BE2C (cell line): ENCODE measurements around the gene GPR162.

Source experiments
- DNase-seq: peaks from one replicate; pipeline ENCODE4 v3.0.0-alpha.2; 2020
- H3K27me3 ChIP-seq: fragments of 250-450 bp; sonication (Bioruptor Pico); 2 replicates; pipeline ENCODE4 v1.5.1; 2020; ENCODE audit warnings: mild to moderate bottlenecking
- H3K36me3 ChIP-seq: fragments of 250-450 bp; sonication (Bioruptor Pico); 2 replicates; pipeline ENCODE4 v1.5.1; 2020; ENCODE audit warnings: mild to moderate bottlenecking
- H3K4me1 ChIP-seq: fragments of 250-450 bp; sonication (Bioruptor Pico); 2 replicates; pipeline ENCODE4 v1.5.1; 2020
- H3K4me3 ChIP-seq: 2 replicates; pipeline ENCODE4 v1.5.1; 2011; ENCODE audit warnings: low read depth, low read length
- H3K9me3 ChIP-seq: fragments of 250-450 bp; sonication (Bioruptor Pico); 2 replicates; pipeline ENCODE4 v1.5.1; 2020
- TF ChIP-seq, protein P1 (sequence below): IDR thresholded peaks from 2 replicates; pipeline ENCODE4 v1.5.1; 2012; ENCODE audit warnings: mild to moderate bottlenecking, low read depth, low read length

GPR162 gene

DNA sequence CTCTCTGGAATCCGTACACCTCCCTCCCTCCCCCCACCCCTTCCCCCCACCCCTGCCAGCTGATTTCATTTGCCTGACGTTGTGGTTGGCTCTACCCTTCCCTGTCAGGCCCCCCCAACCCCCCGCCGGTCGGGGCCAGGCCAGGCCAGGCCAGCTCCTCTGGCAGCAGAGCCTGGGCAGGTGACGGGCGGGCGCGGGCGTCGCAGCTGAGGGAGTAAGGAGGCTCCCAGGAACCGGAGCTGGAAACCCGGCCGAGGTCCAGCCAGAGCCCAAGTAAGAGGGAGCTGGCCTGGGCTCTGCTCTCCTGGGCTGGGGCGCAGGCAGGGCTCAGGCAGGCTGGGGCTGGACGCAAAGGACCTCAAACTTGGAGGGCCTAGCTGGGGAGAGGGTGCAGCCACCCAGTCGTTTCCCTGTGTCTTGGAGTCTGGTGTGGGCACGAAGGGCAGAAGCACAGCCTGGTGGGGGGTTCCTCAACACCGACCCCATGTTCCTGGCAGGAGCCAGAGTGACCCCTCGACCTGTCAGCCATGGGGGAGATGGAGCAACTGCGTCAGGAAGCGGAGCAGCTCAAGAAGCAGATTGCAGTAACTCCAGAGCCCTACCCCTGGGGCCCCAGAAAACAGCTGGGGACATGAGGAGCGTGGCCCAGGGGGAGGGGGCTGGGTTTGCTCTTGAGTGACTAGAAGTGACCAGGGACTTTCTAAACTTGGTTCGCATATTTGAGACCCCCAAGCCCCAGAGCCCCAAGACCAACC, 19.3 kb downstream of the GPR162 start, which contains the start of gene GNB3:
Gene GNB3 (plus strand): TSS at position 165 of the 755 bp plus-strand sequence. CDS start 363 bp downstream, at position 528.
- Histone ChIP-seq H3K36me3 (peaks cover 84% of the 10 kb centered on the region), H3K27me3 (no peaks in the 10 kb centered on the region), H3K4me3 (no peak within 1 kb of the TSS), H3K4me1 (no peaks in the 10 kb centered on the region), H3K9me3 (no peaks in the 10 kb centered on the region)
- TF ChIP-seq, protein P1, sequence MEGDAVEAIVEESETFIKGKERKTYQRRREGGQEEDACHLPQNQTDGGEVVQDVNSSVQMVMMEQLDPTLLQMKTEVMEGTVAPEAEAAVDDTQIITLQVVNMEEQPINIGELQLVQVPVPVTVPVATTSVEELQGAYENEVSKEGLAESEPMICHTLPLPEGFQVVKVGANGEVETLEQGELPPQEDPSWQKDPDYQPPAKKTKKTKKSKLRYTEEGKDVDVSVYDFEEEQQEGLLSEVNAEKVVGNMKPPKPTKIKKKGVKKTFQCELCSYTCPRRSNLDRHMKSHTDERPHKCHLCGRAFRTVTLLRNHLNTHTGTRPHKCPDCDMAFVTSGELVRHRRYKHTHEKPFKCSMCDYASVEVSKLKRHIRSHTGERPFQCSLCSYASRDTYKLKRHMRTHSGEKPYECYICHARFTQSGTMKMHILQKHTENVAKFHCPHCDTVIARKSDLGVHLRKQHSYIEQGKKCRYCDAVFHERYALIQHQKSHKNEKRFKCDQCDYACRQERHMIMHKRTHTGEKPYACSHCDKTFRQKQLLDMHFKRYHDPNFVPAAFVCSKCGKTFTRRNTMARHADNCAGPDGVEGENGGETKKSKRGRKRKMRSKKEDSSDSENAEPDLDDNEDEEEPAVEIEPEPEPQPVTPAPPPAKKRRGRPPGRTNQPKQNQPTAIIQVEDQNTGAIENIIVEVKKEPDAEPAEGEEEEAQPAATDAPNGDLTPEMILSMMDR, result no peak
- DNase-seq, result no peak

- H3K4me3 ChIP-seq, result no peak overlapping the region
- TF ChIP-seq, protein P1, result no peak
- no peaks in the 10 kb centered on the region for H3K27me3 ChIP-seq
- H3K9me3 ChIP-seq, result no peaks in the 10 kb centered on the region
- H3K36me3 ChIP-seq, result peaks cover 86% of the 10 kb centered on the region
- no peaks in the 10 kb centered on the region for H3K4me1 ChIP-seq
- DNase-seq, result no peak
These were observed 20.5 kb downstream of the GPR162 start for GRCh38 chr12:6842075-6842474.

DNA sequence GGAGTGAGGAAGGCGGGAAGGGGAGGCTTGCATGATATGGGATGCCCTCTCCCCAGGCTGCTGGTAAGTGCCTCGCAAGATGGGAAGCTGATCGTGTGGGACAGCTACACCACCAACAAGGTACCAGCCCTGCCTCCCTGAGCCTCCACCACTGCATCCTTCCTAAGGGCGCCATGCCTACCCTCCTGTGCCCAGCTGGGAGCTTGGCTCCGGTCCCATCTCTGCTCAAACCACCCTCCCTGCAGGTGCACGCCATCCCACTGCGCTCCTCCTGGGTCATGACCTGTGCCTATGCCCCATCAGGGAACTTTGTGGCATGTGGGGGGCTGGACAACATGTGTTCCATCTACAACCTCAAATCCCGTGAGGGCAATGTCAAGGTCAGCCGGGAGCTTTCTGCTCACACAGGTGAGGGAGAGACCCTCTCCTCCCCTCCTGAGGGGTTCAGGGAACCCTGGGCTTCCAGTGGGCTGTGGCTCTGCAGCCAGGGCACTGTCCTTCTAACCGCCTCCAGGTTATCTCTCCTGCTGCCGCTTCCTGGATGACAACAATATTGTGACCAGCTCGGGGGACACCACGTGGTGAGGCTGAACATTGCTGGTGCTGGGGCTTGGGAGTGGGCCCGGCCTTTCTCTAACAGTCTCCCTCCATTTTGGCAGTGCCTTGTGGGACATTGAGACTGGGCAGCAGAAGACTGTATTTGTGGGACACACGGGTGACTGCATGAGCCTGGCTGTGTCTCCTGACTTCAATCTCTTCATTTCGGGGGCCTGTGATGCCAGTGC, 21.7 kb downstream of the GPR162 start:
- Histone ChIP-seq H3K9me3 (no peaks in the 10 kb centered on the region), H3K4me1 (no peaks in the 10 kb centered on the region), H3K27me3 (no peaks in the 10 kb centered on the region), H3K36me3 (peaks cover 83% of the 10 kb centered on the region), H3K4me3 (no peak overlapping the region)
- DNase-seq, result no peak
- TF ChIP-seq, protein P1, result 0 out of 2 replicates have a peak, but pooled peaks have one; percentile 6

DNA sequence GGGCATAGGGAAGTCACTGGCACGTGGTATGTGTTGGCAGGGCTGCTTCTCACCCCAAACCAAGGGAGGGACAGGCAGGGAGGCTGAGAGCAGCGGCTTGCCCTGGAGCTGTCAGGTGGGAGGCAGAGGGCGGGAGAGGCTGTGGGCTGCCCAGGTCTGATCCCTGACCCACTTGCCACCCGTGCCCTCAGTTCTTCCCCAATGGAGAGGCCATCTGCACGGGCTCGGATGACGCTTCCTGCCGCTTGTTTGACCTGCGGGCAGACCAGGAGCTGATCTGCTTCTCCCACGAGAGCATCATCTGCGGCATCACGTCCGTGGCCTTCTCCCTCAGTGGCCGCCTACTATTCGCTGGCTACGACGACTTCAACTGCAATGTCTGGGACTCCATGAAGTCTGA, 23.8 kb downstream of the GPR162 start:
- no peak for DNase-seq
- Histone ChIP-seq H3K4me1 (no peaks in the 10 kb centered on the region), H3K9me3 (no peaks in the 10 kb centered on the region), H3K27me3 (no peaks in the 10 kb centered on the region), H3K36me3 (peaks cover 85% of the 10 kb centered on the region), H3K4me3 (no peak overlapping the region)
- TF ChIP-seq, protein P1, result no peak

GRCh38 chr12:6846316-6846869, 24.8 kb downstream of the GPR162 start:
- DNase-seq, result no peak
- TF ChIP-seq, protein P1, result no peak
- Histone ChIP-seq H3K27me3 (no peaks in the 10 kb centered on the region), H3K4me3 (no peak overlapping the region), H3K9me3 (no peaks in the 10 kb centered on the region), H3K36me3 (peaks cover 79% of the 10 kb centered on the region), H3K4me1 (no peaks in the 10 kb centered on the region)
